H9 (cell line): Measurements from ENCODE around the gene APOL2. TPM values are rescaled to one million over a fixed set of nuclear protein-coding genes. Genes with fewer than 3 reads are reported as not detected.

ENCODE experiments used
- DNase-seq: peaks from one replicate; pipeline ENCODE4 v3.0.0-alpha.2; 2017
- H2AFZ ChIP-seq: one replicate; pipeline ENCODE4 v1.6.1; 2013; ENCODE audit warnings: mild to moderate bottlenecking, low read length, control low read depth, moderate library complexity
- H2AK5ac ChIP-seq: 2 replicates; pipeline ENCODE4 v1.6.1; 2013; ENCODE audit warnings: low read length, control low read depth, mixed read lengths; ENCODE audit not compliant: insufficient read length
- H2BK120ac ChIP-seq: one replicate; pipeline ENCODE4 v1.6.1; 2013; ENCODE audit warnings: low read depth, mild to moderate bottlenecking, low read length, control low read depth, inconsistent platforms; ENCODE audit not compliant: poor library complexity, severe bottlenecking
- H2BK12ac ChIP-seq: 2 replicates; pipeline ENCODE4 v1.6.1; 2013; ENCODE audit warnings: low read length, control low read depth, mixed read lengths, low read depth; ENCODE audit not compliant: insufficient read length
- H2BK15ac ChIP-seq: 2 replicates; pipeline ENCODE4 v1.6.1; 2013; ENCODE audit warnings: low read depth, low read length, control low read depth
- H2BK20ac ChIP-seq: one replicate; pipeline ENCODE4 v1.6.1; 2013; ENCODE audit warnings: low read depth, mild to moderate bottlenecking, low read length, control low read depth, inconsistent platforms; ENCODE audit not compliant: poor library complexity, severe bottlenecking
- H2BK5ac ChIP-seq: 2 replicates; pipeline ENCODE4 v1.6.1; 2013; ENCODE audit warnings: low read length, control low read depth, mixed read lengths; ENCODE audit not compliant: insufficient read length
- H3K14ac ChIP-seq: 2 replicates; pipeline ENCODE4 v1.6.1; 2013; ENCODE audit warnings: low read length, control low read depth; ENCODE audit not compliant: insufficient read depth
- H3K18ac ChIP-seq: 2 replicates; pipeline ENCODE4 v1.6.1; 2013; ENCODE audit warnings: low read depth, mild to moderate bottlenecking, mixed read lengths, low read length, control low read depth; ENCODE audit not compliant: insufficient read length
- H3K23ac ChIP-seq: 2 replicates; pipeline ENCODE4 v1.6.1; 2013; ENCODE audit warnings: low read length, control low read depth, mixed read lengths, low read depth; ENCODE audit not compliant: insufficient read length
- H3K23me2 ChIP-seq: 2 replicates; pipeline ENCODE4 v1.6.1; 2013; ENCODE audit warnings: low read depth, mild to moderate bottlenecking, mixed read lengths, low read length, control low read depth; ENCODE audit not compliant: insufficient read length, poor library complexity, severe bottlenecking
- H3K27ac ChIP-seq: 2 replicates; pipeline ENCODE4 v1.5.1; 2013; ENCODE audit warnings: low read length, control low read depth, mixed read lengths, low read depth; ENCODE audit not compliant: insufficient read length
- H3K27me3 ChIP-seq: 2 replicates; pipeline ENCODE4 v1.6.1; 2013; ENCODE audit warnings: low read length, control low read depth, inconsistent platforms; ENCODE audit not compliant: insufficient read depth
- H3K4ac ChIP-seq: 2 replicates; pipeline ENCODE4 v1.6.1; 2013; ENCODE audit warnings: low read depth, mild to moderate bottlenecking, control low read depth, inconsistent platforms, low read length, moderate library complexity
- H3K4me1 ChIP-seq: 2 replicates; pipeline ENCODE4 v1.6.1; 2013; ENCODE audit warnings: low read length, control low read depth, inconsistent platforms; ENCODE audit not compliant: insufficient read depth
- H3K4me2 ChIP-seq: 2 replicates; pipeline ENCODE4 v1.6.1; 2013; ENCODE audit warnings: low read length, control low read depth, mixed read lengths; ENCODE audit not compliant: insufficient read length, insufficient read depth
- H3K56ac ChIP-seq: 2 replicates; pipeline ENCODE4 v1.6.1; 2013; ENCODE audit warnings: low read depth, mild to moderate bottlenecking, mixed read lengths, low read length, control low read depth; ENCODE audit not compliant: insufficient read length
- H3K79me1 ChIP-seq: 2 replicates; pipeline ENCODE4 v1.6.1; 2013; ENCODE audit warnings: low read depth, mild to moderate bottlenecking, moderate library complexity, low read length, control low read depth, inconsistent platforms; ENCODE audit not compliant: insufficient read depth, poor library complexity, severe bottlenecking
- H3K79me2 ChIP-seq: 2 replicates; pipeline ENCODE4 v1.6.1; 2013; ENCODE audit warnings: low read length, control low read depth, inconsistent platforms; ENCODE audit not compliant: insufficient read depth
- H3K9ac ChIP-seq: 2 replicates; pipeline ENCODE4 v1.6.1; 2013; ENCODE audit warnings: low read length, control low read depth, mixed read lengths; ENCODE audit not compliant: insufficient read length; ENCODE audit errors: extremely low read depth
- H3K9me3 ChIP-seq: one replicate; pipeline ENCODE4 v1.6.1; 2013; ENCODE audit warnings: low read depth, low read length, inconsistent platforms; ENCODE audit not compliant: control insufficient read depth
- H3T11ph ChIP-seq: one replicate; pipeline ENCODE4 v1.6.1; 2013; ENCODE audit warnings: mild to moderate bottlenecking, low read length, control low read depth, inconsistent platforms
- H4K20me1 ChIP-seq: one replicate; pipeline ENCODE4 v1.6.1; 2013; ENCODE audit not compliant: control insufficient read depth, insufficient read length, insufficient read depth
- H4K5ac ChIP-seq: 2 replicates; pipeline ENCODE4 v1.6.1; 2013; ENCODE audit warnings: low read depth, mild to moderate bottlenecking, mixed read lengths, low read length, control low read depth; ENCODE audit not compliant: insufficient read length
- H4K8ac ChIP-seq: replicated peaks from 2 replicates; pipeline ENCODE4 v1.6.1; 2013; ENCODE audit warnings: low read length, control low read depth, mixed read lengths, low read depth; ENCODE audit not compliant: insufficient read length
- H4K91ac ChIP-seq: 2 replicates; pipeline ENCODE4 v1.6.1; 2013; ENCODE audit warnings: low read depth, mild to moderate bottlenecking, moderate library complexity, mixed read lengths, low read length, control low read depth; ENCODE audit not compliant: insufficient read length
- H3K27ac Mint-ChIP-seq, 3 experiments: 2 replicates in 2 of 3; 3 replicates in 1 of 3; pipeline ENCODE4 v1.8.0; 2020 to 2021; ENCODE audit warnings: mixed read lengths in 3 of 3, mild to moderate bottlenecking in 1 of 3, moderate library complexity in 1 of 3
- H3K27me3 Mint-ChIP-seq: 2 replicates; pipeline ENCODE4 v1.8.0; 2021; ENCODE audit warnings: low read depth, mild to moderate bottlenecking, moderate library complexity, mixed read lengths
- H3K36me3 Mint-ChIP-seq, 3 experiments: 2 replicates in 2 of 3; 3 replicates in 1 of 3; pipeline ENCODE4 v1.8.0; 2020 to 2021; ENCODE audit warnings: low read depth in 3 of 3, mixed read lengths in 3 of 3; ENCODE audit not compliant: insufficient read depth in 1 of 3
- H3K4me1 Mint-ChIP-seq, 2 experiments: 2 replicates each; pipeline ENCODE4 v1.8.0; 2020; ENCODE audit warnings: mixed read lengths in 2 of 2
- H3K4me3 Mint-ChIP-seq, 2 experiments: 2 replicates in 1 of 2; 3 replicates in 1 of 2; pipeline ENCODE4 v1.8.0; 2020 to 2021; ENCODE audit warnings: mild to moderate bottlenecking in 2 of 2, mixed read lengths in 2 of 2, moderate library complexity in 1 of 2
- H3K9me3 Mint-ChIP-seq, 2 experiments: 2 replicates in 1 of 2; 3 replicates in 1 of 2; pipeline ENCODE4 v1.8.0; 2020; ENCODE audit warnings: mild to moderate bottlenecking in 2 of 2, mixed read lengths in 2 of 2, moderate library complexity in 1 of 2
- WGBS: extraction: QIAGEN DNeasy Blood & Tissue Kit; methylation state at CpG from one replicate; pipeline ENCODE4 v1.1.7; 2013; ENCODE audit warnings: missing lambda C conversion rate, low lambda C conversion rate, mixed read lengths; ENCODE audit not compliant: insufficient read length; ENCODE audit errors: extremely low coverage; 5-methylcytosine and 5-hydroxymethylcytosine counted together
- total RNA-seq: library from RNA; stranded (reverse); gene quantifications from 2 replicates; pipeline ENCODE4 v1.2.1, GENCODE V29; 2021
- TF ChIP-seq, protein P1 (sequence below): fragments of 200-600 bp; sonication (generic); conservative IDR thresholded peaks from 3 replicates; pipeline ENCODE4 v1.8.0; 2021; ENCODE audit warnings: antibody characterized with exemption, mild to moderate bottlenecking

APOL2 gene
- total RNA-seq, 1 experiment from 2014 or later: 15.6 TPM

DNA sequence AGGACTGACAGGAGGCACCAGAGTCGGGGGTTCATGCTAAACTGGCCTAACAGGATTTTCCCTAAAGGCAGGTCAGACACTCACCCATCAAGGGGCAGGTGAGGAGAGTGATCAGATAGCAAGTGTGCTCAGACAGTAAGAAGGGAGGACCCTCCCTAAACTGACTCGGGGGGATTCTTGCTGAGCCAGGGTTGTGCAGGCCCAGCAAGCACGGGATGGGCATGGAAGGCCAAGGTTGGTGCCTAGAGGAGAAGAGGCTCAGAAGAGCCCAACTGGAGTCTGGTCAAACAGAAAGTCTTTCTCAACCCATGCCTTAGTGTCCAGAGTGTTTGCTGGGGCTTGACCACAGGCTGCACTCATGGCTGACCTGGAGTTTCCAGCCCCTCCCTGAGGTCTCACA is 7.4 kb upstream of the APOL2 start:
- Histone ChIP-seq H2BK12ac (no peak overlapping the region), H3K56ac (no peak overlapping the region), H3K79me1 (no peaks in the 10 kb centered on the region), H3K27ac (no peak overlapping the region), H2BK20ac (no peak overlapping the region), H3K79me2 (no peaks in the 10 kb centered on the region), H2BK5ac (no peak overlapping the region), H2AK5ac (no peak overlapping the region), H3K9ac (no peak overlapping the region), H4K20me1 (no peaks in the 10 kb centered on the region), H3K4ac (no peak overlapping the region), H2BK15ac (no peak overlapping the region), H2BK120ac (no peak overlapping the region), H4K5ac (no peak overlapping the region), H3K23me2 (no peaks in the 10 kb centered on the region), H2AFZ (no peak overlapping the region), H3K9me3 (peaks cover 10% of the 10 kb centered on the region), H4K8ac (no peak overlapping the region), H3K27me3 (no peaks in the 10 kb centered on the region), H3K23ac (no peak overlapping the region), H3T11ph (no peak overlapping the region), H4K91ac (peak overlapping the region; percentile 13), H3K4me1 (no peaks in the 10 kb centered on the region), H3K14ac (no peak overlapping the region), H3K18ac (no peak overlapping the region), H3K4me2 (no peak overlapping the region)
- DNase-seq: no peak
- Mint-ChIP-seq H3K4me1 (peaks cover 13 to 15% of the 10 kb centered on the region in 2 experiments), H3K9me3 (peaks cover 20 to 21% of the 10 kb centered on the region in 2 experiments), H3K4me3 (no peak overlapping the region), H3K27ac (no peak overlapping the region), H3K36me3 (peaks cover 5 to 16% (median 9%) of the 10 kb centered on the region in 3 experiments; a peak in 6 of 7 replicates), H3K27me3 (peaks cover 11% of the 10 kb centered on the region)
- WGBS: no CpG with 5 or more reads among the region's 3 CpGs
- TF ChIP-seq, protein P1, sequence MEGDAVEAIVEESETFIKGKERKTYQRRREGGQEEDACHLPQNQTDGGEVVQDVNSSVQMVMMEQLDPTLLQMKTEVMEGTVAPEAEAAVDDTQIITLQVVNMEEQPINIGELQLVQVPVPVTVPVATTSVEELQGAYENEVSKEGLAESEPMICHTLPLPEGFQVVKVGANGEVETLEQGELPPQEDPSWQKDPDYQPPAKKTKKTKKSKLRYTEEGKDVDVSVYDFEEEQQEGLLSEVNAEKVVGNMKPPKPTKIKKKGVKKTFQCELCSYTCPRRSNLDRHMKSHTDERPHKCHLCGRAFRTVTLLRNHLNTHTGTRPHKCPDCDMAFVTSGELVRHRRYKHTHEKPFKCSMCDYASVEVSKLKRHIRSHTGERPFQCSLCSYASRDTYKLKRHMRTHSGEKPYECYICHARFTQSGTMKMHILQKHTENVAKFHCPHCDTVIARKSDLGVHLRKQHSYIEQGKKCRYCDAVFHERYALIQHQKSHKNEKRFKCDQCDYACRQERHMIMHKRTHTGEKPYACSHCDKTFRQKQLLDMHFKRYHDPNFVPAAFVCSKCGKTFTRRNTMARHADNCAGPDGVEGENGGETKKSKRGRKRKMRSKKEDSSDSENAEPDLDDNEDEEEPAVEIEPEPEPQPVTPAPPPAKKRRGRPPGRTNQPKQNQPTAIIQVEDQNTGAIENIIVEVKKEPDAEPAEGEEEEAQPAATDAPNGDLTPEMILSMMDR: no peak
